Neutrophil (primary cell): ENCODE data around the gene TMEM164.

Source experiments
- H3K27ac ChIP-seq: fragments of 200-600 bp; sonication (generic); 2 replicates; pipeline ENCODE4 v1.5.1; 2016; ENCODE audit warnings: mild to moderate bottlenecking, moderate library complexity
- H3K27me3 ChIP-seq: fragments of 200-600 bp; sonication (generic); 2 replicates; pipeline ENCODE4 v1.6.0; 2016; ENCODE audit warnings: mild to moderate bottlenecking
- H3K36me3 ChIP-seq: fragments of 200-600 bp; sonication (generic); 2 replicates; pipeline ENCODE4 v1.5.1; 2017
- H3K4me1 ChIP-seq, 2 experiments: fragments of 200-600 bp in 1 of 2; sonication (generic) in 1 of 2; 1 replicate in 1 of 2; 2 replicates in 1 of 2; pipeline versions ENCODE4 v1.5.1 to v1.6.1; 2013 to 2016; ENCODE audit warnings: low read depth in 1 of 2, low read length in 1 of 2, mild to moderate bottlenecking in 1 of 2, moderate library complexity in 1 of 2; ENCODE audit not compliant: control insufficient read depth in 1 of 2, insufficient read depth in 1 of 2
- H3K4me3 ChIP-seq, 2 experiments: fragments of 200-600 bp in 1 of 2; sonication (generic) in 1 of 2; 1 replicate in 1 of 2; 2 replicates in 1 of 2; pipeline ENCODE4 v1.5.1; 2013 to 2016; ENCODE audit warnings: low read depth in 1 of 2, low read length in 1 of 2, mild to moderate bottlenecking in 1 of 2, moderate library complexity in 1 of 2
- H3K9me3 ChIP-seq: fragments of 200-600 bp; sonication (generic); 2 replicates; pipeline ENCODE4 v1.5.1; 2016
- TF ChIP-seq, protein P1 (sequence below): fragments of 200-600 bp; sonication (generic); IDR thresholded peaks from 2 replicates; pipeline ENCODE4 v1.5.1; 2016; ENCODE audit warnings: antibody characterized with exemption

TMEM164 gene

DNA sequence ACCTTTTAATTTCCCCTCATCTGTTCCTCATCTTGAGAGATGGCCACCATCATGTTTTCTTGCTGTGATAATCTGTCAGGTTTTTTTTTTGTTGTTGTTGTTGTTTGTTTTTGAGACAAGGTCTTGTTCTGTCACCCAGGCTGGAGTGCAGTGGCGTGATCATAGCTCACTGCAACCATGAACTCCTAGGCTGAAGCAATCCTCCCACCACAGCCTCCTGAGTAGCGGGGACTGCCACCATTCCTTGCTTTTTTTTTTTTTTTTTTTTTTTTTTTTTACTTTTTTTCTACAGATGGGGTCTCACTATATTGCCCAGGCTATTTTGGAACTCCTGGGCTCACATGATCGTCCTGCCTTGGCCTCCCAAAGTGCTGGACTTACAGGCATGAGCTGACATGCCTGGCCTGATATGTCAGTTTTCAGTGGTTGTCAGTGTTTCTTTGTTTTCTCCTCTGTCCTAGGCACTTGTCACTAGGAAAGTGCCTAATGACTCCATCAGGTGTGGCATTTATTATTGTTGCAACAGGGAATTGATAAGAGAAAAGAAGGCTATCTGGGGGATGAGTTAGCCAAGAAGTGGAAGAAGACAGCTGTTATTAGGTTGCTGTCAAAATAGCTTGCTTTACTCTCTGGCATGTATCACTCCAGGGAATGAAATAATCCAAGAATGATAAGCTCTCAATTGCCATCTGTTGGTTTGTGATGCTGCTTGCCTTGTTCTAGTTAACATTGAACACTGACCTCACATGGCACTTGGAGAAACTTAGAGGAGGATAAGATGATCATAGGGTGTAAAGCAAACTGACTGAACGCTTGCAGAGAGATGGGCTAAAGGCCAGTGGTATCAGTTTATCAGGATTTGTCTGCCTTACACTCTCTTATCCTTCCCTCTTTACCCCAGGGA lies 41.7 kb downstream of the TMEM164 start:
- no peak overlapping the region for H3K27ac ChIP-seq
- no peaks in the 10 kb centered on the region for H3K9me3 ChIP-seq
- TF ChIP-seq, protein P1, sequence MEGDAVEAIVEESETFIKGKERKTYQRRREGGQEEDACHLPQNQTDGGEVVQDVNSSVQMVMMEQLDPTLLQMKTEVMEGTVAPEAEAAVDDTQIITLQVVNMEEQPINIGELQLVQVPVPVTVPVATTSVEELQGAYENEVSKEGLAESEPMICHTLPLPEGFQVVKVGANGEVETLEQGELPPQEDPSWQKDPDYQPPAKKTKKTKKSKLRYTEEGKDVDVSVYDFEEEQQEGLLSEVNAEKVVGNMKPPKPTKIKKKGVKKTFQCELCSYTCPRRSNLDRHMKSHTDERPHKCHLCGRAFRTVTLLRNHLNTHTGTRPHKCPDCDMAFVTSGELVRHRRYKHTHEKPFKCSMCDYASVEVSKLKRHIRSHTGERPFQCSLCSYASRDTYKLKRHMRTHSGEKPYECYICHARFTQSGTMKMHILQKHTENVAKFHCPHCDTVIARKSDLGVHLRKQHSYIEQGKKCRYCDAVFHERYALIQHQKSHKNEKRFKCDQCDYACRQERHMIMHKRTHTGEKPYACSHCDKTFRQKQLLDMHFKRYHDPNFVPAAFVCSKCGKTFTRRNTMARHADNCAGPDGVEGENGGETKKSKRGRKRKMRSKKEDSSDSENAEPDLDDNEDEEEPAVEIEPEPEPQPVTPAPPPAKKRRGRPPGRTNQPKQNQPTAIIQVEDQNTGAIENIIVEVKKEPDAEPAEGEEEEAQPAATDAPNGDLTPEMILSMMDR = no peak
- no peak overlapping the region for H3K4me3 ChIP-seq
- no peaks in the 10 kb centered on the region for H3K27me3 ChIP-seq
- peaks cover 18 to 28% of the 10 kb centered on the region in 2 experiments for H3K4me1 ChIP-seq
- peaks cover 5% of the 10 kb centered on the region for H3K36me3 ChIP-seq

DNA sequence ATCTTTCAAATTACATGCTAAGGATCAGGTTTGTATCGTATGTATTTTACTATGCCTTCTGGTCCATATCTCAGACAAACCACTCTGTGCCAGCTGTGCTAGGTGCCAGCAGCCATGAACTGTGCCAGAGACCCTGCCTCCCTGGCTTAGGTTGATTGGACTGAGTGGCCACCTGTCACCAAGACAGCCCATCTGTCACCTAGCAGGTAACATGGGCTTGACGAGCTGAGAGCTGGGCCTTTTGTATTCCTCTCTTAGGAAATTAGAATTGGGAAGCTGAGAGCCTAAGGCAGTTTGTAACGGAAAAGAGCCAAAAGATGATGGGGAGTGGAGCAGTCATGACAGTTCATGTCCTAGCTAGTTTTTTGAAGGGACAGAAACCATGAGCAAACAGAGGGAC lies 42.5 kb downstream of the TMEM164 start:
- no peaks in the 10 kb centered on the region for H3K9me3 ChIP-seq
- H3K36me3 ChIP-seq = peaks cover 10% of the 10 kb centered on the region
- H3K27me3 ChIP-seq = no peaks in the 10 kb centered on the region
- no peak overlapping the region for H3K4me3 ChIP-seq
- TF ChIP-seq, protein P1 = no peak
- H3K4me1 ChIP-seq = peaks cover 18 to 28% of the 10 kb centered on the region in 2 experiments
- H3K27ac ChIP-seq = no peak overlapping the region

DNA sequence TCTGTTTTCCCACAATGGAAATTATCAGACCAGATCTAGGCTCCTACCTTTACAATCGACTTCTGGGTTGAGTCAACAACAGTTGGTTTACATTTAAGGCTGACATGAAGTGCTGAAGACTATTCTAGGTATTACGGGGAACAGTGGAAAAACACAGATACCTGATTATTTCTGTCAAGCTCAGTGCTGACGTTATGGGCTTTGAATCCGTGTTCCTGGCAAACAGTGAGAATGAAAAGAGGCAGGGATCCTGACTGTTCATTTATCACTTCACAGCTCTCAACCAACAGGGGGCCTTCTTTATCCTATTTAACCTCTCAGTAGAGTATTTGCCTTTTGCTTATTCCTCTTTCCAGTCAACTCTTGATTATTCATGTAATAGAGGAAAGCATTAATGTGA lies 43.1 kb downstream of the TMEM164 start:
- TF ChIP-seq, protein P1 = no peak
- Histone ChIP-seq H3K4me1 (peaks cover 18 to 28% of the 10 kb centered on the region in 2 experiments), H3K9me3 (no peaks in the 10 kb centered on the region), H3K4me3 (no peak overlapping the region), H3K36me3 (peaks cover 10% of the 10 kb centered on the region), H3K27me3 (no peaks in the 10 kb centered on the region), H3K27ac (no peak overlapping the region)

DNA sequence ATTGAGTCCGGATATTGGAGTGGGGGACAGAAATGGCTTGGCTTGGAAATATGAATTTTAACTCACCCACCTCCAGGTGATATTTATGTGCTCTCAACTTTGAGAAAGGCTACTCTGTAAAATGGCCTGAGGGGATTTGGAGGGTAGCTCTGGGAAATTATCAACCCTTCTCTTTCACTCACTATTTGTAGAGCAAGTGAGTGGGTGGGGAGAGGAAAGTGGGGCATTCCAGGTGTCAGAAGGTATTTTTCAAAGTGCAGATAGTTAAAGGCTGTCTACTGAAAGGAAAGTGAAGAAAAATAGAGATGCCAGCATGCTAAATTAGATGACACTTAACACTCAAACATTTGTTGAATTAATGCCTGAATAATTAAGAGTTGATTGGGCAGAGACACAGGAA lies 44.1 kb downstream of the TMEM164 start:
- Histone ChIP-seq H3K4me1 (peaks cover 16 to 21% of the 10 kb centered on the region in 2 experiments), H3K9me3 (no peaks in the 10 kb centered on the region), H3K27ac (no peak overlapping the region), H3K36me3 (peaks cover 10% of the 10 kb centered on the region), H3K4me3 (no peak overlapping the region), H3K27me3 (no peaks in the 10 kb centered on the region)
- TF ChIP-seq, protein P1 = no peak

DNA sequence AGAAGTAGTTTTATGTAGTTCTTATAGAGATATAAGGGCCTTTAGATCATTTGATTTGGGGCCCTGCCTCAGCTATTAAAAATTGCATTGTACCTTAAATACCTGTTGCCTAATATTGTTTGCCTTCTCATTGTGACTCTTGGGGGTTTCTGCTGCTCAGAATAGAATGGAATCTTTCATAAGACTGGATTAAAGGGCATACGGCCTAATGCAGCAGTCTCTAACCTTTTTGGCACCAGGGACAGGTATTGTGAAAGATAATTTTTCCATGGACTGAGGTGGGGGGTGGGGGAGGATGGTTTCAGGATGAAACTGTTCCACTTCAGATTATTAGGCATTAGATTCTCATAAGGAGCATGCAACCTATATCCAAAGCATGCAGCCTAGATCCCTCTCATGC lies 46.2 kb downstream of the TMEM164 start:
- Histone ChIP-seq H3K27me3 (no peaks in the 10 kb centered on the region), H3K36me3 (peaks cover 20% of the 10 kb centered on the region), H3K4me1 (peaks cover 0 to under 1% of the 10 kb centered on the region in 2 experiments), H3K4me3 (no peak overlapping the region), H3K27ac (no peak overlapping the region), H3K9me3 (no peaks in the 10 kb centered on the region)
- TF ChIP-seq, protein P1 = no peak
